GM12874 (cell line): ENCODE data around the gene SH3BP1.

ENCODE experiments used
- TF ChIP-seq, protein P1 (sequence below): IDR thresholded peaks from 2 replicates; pipeline ENCODE4 v1.5.1; 2011; ENCODE audit warnings: low read depth, mild to moderate bottlenecking, control low read depth, low read length, moderate library complexity; ENCODE audit not compliant: insufficient read depth

The SH3BP1 gene

DNA sequence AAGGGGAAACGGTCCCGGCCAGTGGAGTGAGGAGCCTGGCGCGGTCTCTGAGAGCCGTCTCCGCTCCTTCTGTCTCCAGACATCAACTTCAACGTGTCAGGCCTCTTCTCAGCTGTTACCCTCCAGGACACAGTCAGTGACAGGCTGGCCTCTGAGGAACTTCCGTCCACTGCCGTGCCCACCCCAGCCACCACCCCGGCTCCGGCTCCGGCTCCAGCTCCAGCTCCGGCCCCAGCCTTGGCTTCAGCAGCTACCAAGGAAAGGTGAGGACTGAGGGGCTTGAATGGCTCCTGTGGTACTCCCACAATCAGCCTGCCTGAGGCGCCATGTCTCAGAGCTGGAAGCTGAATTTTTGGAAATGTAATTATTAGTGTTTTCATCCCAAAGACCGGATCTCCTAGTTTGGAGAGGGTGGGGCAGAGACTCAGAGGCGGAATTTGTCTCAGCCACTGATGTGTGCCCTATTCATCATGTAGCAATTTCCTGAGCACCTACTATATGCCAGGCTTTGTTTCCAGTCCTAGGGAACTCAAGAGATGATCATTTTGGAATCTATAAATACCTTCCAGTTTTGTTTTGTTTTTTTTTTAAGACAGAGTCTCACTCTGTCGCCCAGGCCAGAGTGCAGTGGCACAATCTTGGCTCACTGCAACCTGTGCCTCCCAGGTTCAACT is 11.1 kb downstream of the SH3BP1 start:
- TF ChIP-seq, protein P1, sequence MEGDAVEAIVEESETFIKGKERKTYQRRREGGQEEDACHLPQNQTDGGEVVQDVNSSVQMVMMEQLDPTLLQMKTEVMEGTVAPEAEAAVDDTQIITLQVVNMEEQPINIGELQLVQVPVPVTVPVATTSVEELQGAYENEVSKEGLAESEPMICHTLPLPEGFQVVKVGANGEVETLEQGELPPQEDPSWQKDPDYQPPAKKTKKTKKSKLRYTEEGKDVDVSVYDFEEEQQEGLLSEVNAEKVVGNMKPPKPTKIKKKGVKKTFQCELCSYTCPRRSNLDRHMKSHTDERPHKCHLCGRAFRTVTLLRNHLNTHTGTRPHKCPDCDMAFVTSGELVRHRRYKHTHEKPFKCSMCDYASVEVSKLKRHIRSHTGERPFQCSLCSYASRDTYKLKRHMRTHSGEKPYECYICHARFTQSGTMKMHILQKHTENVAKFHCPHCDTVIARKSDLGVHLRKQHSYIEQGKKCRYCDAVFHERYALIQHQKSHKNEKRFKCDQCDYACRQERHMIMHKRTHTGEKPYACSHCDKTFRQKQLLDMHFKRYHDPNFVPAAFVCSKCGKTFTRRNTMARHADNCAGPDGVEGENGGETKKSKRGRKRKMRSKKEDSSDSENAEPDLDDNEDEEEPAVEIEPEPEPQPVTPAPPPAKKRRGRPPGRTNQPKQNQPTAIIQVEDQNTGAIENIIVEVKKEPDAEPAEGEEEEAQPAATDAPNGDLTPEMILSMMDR: no peak

DNA sequence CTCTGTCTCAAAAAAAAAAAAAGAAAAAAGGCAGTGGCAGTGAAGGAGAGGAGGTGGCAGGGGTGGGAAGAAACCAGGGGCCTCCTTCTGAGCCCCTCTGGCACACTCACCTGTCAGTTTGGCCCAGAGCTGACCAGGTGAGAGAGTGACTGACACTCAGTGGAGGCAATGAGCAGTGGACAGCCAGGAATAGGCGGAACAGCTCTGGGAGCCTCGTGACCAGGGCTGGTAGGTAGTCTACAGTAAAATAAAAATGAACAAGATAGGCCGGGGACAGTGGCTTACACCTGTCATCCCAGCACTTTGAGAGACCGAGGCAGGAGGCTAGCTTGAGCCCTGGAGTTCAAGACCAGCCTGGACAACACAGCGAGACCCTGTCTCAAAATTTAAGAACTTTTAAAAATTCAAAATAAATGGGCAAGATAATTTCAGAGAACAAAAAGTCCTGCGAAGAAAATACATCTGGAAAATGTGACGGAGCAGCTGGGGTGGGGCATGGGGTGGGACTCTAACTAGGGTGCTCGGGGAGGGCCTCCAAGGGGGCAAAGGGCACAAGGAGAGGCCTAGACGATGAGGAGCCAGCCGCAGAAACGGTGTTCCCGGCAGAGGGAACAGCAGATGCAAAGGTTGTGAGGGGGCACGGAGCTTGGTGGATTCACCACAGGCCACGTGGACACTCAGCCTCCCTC is 15.2 kb downstream of the SH3BP1 start:
- TF ChIP-seq, protein P1: no peak

DNA sequence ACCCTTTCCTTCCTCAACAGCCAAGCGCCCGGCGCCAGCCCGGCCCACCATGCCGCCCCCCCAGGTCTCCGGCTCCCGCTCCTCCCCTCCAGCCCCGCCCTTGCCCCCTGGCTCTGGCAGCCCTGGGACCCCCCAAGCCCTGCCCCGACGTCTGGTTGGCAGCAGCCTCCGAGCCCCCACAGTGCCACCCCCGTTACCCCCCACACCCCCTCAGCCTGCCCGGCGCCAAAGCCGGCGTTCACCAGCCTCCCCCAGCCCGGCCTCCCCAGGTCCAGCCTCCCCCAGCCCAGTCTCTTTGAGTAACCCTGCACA is 15.7 kb downstream of the SH3BP1 start:
- TF ChIP-seq, protein P1: no peak

DNA sequence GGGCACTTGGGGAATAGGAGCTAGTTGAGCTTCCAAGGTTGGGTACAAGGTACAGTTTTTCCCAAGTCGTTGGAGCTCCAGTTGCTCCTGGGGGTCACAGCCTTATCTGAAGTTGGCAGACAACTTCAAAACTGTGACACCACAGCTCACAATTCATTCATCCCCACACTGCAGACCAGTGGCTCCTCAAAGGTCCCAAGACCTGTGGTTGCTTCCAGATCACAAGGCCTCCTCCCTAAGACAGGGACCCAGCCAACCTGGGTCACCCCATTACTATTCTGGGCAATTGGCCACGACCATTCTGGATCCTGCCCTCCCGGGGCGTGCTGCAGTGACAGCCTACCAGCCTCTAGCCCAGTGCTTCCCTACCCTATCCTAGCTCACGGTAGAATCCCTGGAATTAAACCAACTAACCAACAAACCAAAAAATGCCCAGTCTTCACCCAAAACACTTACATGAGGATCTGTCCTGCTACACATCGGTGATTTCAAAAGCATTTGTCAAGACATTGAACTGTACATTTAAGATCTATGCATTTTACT is 18.2 kb downstream of the SH3BP1 start:
- TF ChIP-seq, protein P1: no peak

DNA sequence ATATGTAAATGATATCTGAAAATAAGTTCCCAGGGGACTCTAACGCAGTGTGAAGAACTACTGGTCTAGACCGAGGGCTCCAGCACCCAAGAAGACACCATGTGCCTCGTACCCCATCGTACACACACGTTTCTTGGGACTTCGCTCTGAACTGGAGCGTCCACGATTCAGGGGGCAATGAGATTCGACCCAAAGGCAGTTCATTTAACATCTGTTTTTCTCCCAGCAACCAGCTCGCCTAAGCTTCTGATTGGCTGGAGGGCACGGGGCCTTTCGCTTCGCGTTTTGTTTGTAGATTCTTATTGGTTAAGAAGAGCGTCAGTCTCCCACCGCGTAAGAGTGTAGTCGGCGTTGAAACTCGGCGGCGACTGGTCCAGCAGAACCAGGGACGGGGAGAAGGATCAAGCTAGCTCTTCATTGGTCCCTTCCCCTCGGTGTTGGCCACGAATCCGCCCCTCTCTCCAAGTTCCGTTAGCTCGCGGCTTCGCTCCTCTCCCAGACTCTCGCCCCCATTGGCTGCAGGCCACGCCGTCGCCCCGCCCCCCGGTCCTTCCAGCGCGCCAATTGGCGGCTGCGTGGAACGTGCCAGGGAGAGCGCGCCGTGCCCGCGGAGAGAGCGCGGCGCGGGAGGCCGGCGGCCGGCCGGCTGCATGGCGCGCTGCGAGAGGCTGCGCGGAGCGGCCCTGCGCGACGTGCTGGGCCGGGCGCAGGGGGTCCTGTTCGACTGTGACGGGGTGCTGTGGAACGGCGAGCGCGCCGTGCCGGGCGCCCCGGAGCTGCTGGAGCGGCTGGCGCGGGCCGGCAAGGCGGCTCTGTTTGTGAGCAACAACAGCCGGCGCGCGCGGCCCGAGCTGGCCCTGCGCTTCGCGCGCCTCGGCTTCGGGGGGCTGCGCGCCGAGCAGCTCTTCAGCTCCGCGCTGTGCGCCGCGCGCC is 18.9 kb downstream of the SH3BP1 start, which contains the start of gene PDXP:
PDXP (plus strand) TSS at position 591 of the 933 bp plus-strand sequence; CDS start at position 651, 60 bp downstream.
- TF ChIP-seq, protein P1: no peak

DNA sequence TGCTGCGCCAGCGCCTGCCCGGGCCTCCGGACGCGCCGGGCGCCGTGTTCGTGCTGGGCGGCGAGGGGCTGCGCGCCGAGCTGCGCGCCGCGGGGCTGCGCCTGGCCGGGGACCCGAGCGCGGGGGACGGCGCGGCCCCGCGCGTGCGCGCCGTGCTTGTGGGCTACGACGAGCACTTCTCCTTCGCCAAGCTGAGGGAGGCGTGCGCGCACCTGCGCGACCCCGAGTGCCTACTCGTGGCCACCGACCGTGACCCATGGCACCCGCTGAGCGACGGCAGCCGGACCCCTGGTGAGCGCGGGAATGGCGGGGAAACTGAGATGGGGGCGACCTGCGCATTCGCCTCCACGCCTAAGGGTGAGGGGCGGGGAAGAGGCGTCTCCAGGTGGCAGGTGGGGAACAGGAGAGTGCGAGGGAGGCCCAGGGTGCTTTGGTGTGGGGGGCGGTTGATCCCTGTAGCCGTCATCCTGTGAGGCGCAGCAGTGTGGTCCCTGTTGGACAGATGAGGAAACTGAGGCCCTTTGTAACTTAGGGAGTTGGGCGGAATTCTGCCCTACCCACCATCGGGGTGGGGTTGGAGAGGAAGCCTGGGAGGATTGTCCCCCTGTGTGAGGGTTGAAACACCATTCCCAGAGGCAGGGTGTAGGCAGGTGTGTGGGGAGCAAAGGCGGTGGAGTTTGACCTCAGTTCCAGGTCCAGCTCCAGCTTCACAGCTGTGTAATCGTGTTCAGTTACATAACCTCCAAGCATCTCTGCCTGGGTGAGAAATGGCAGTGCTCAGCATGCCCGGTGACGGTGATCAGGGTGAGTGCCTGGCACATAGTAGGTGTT is 19.8 kb downstream of the SH3BP1 start:
- TF ChIP-seq, protein P1: no peak
